A673 (cell line): ENCODE results near the gene CDYL. TPM values are rescaled to one million over a fixed set of nuclear protein-coding genes. Genes with fewer than 3 reads are reported as not detected.

Source experiments
- BruUV-seq: library from RNA; stranded (reverse); fragments of 400-500 nt; replicated peaks from 2 replicates; lab custom pipeline; 2021; lab: Mats Ljungman, UMichigan
- CTCF ChIA-PET: fragments of 300-600 bp; sonication (Branson Sonifier 250); formaldehyde crosslinking; loops from one replicate; lab custom pipeline; 2022; ENCODE audit warnings: antibody characterized with exemption; lab: Charles Lee
- POLR2A ChIA-PET: fragments of 300-600 bp; sonication (Branson Sonifier 250); formaldehyde crosslinking; loops from one replicate; lab custom pipeline; 2022; ENCODE audit warnings: antibody characterized with exemption; ENCODE audit not compliant: low non-redundant PET; lab: Charles Lee
- DNase-seq: peaks from one replicate; pipeline ENCODE4 v3.0.0-alpha.2; 2015; ENCODE audit warnings: low spot score
- H3K27ac ChIP-seq: fragments of 200-600 bp; sonication (generic); 2 replicates; pipeline ENCODE4 v1.5.1; 2016; ENCODE audit warnings: mixed run types, low read depth, mild to moderate bottlenecking, mixed read lengths, antibody characterized with exemption, low read length; ENCODE audit not compliant: poor library complexity, severe bottlenecking
- H3K27me3 ChIP-seq: fragments of 200-600 bp; sonication (generic); replicated peaks from 2 replicates; pipeline ENCODE4 v1.6.1; 2017; ENCODE audit warnings: mixed run types, low read depth, mild to moderate bottlenecking, mixed read lengths, antibody characterized with exemption, low read length; ENCODE audit not compliant: insufficient read depth, poor library complexity
- H3K36me3 ChIP-seq: fragments of 200-600 bp; sonication (generic); 2 replicates; pipeline ENCODE4 v1.6.1; 2016; ENCODE audit warnings: mixed run types, mild to moderate bottlenecking, mixed read lengths, antibody characterized with exemption, low read length; ENCODE audit not compliant: insufficient read depth, poor library complexity, severe bottlenecking
- H3K4me1 ChIP-seq: fragments of 200-600 bp; sonication (generic); 2 replicates; pipeline ENCODE4 v1.6.1; 2017; ENCODE audit warnings: mixed run types, mild to moderate bottlenecking, mixed read lengths, antibody characterized with exemption, low read length; ENCODE audit not compliant: insufficient read depth, poor library complexity, severe bottlenecking
- H3K4me3 ChIP-seq: fragments of 200-600 bp; sonication (generic); 2 replicates; pipeline ENCODE4 v1.5.1; 2016; ENCODE audit warnings: low read depth, mixed run types, mild to moderate bottlenecking, mixed read lengths, low read length; ENCODE audit not compliant: poor library complexity, severe bottlenecking
- H3K9me3 ChIP-seq: fragments of 200-600 bp; sonication (generic); 2 replicates; pipeline ENCODE4 v1.6.1; 2016; ENCODE audit warnings: mixed run types, low read depth, mild to moderate bottlenecking, mixed read lengths, antibody characterized with exemption, low read length; ENCODE audit not compliant: poor library complexity, severe bottlenecking
- CTCF ChIP-seq: fragments of 300-800, 200-600 bp; sonication (generic); conservative IDR thresholded peaks from 2 replicates; pipeline ENCODE4 v1.5.1; 2017; ENCODE audit warnings: low read depth, mild to moderate bottlenecking, antibody characterized with exemption, low read length, moderate library complexity, mixed read lengths
- EZH2 ChIP-seq: fragments of 200-600 bp; sonication (generic); IDR thresholded peaks from 2 replicates; pipeline ENCODE4 v1.6.1; 2017; ENCODE audit warnings: borderline replicate concordance, low read depth, mild to moderate bottlenecking, mixed read lengths, antibody characterized with exemption, low read length; ENCODE audit not compliant: poor library complexity, severe bottlenecking
- intact Hi-C: fragments of 100-400 bp; cut with micrococcal nuclease; formaldehyde crosslinking; loops from one replicate; pipeline ENCODE4 v1.10.0; 2022; ENCODE audit not compliant: unreplicated experiment
- total RNA-seq: library from RNA; stranded (reverse); gene quantifications from 2 replicates; pipeline ENCODE4 v1.2.3, GENCODE V29; 2021

CDYL gene
- total RNA-seq, 1 experiment from 2014 or later: 57.6 TPM

GRCh38 chr6:4727671-4728435 lies 48.4 kb upstream of the CDYL start:
- ChIA-PET POLR2A (no interaction called here), CTCF (no interaction called here)
- no peaks in the 10 kb centered on the region for H3K9me3 ChIP-seq
- H3K36me3 ChIP-seq: no peaks in the 10 kb centered on the region
- H3K27me3 ChIP-seq: no peaks in the 10 kb centered on the region
- no TSS peak for BruUV-seq
- TF ChIP-seq EZH2 (no peak), CTCF (no peak)
- H3K27ac ChIP-seq: no peak overlapping the region
- DNase-seq: no peak
- intact Hi-C loops: no loop called here
- H3K4me1 ChIP-seq: no peaks in the 10 kb centered on the region
- no peak overlapping the region for H3K4me3 ChIP-seq

GRCh38 chr6:4728436-4728769 lies 47.8 kb upstream of the CDYL start:
- H3K4me1 ChIP-seq: no peaks in the 10 kb centered on the region
- no peaks in the 10 kb centered on the region for H3K27me3 ChIP-seq
- no peaks in the 10 kb centered on the region for H3K9me3 ChIP-seq
- TF ChIP-seq CTCF: no peak
- no peak for DNase-seq
- ChIA-PET CTCF (no interaction called here), POLR2A (no interaction called here)
- no peaks in the 10 kb centered on the region for H3K36me3 ChIP-seq
- intact Hi-C loops: no loop called here
- no peak overlapping the region for H3K27ac ChIP-seq
- no peak overlapping the region for H3K4me3 ChIP-seq
- no TSS peak for BruUV-seq

GRCh38 chr6:4728926-4729325 lies 47.3 kb upstream of the CDYL start:
- no peak overlapping the region for H3K4me3 ChIP-seq
- H3K27me3 ChIP-seq: no peaks in the 10 kb centered on the region
- H3K36me3 ChIP-seq: no peaks in the 10 kb centered on the region
- no peak overlapping the region for H3K27ac ChIP-seq
- intact Hi-C loops: no loop called here
- H3K9me3 ChIP-seq: no peaks in the 10 kb centered on the region
- ChIA-PET POLR2A (no interaction called here), CTCF (no interaction called here)
- no peak for DNase-seq
- no TSS peak for BruUV-seq
- no peaks in the 10 kb centered on the region for H3K4me1 ChIP-seq
- no peak for TF ChIP-seq EZH2
- TF ChIP-seq CTCF: no peak
